GM12878 (cell line): ENCODE data around the gene ACRBP. TPM values are rescaled to one million over a fixed set of nuclear protein-coding genes. Genes with fewer than 3 reads are reported as not detected.
A peak's percentile ranks its signal among the peaks of the same experiment; 100 is the strongest.

Source experiments
- ATF7 ChIP-seq: fragments of 450-650 bp; IDR thresholded peaks from 2 replicates; pipeline ENCODE4 v1.6.1; 2016; ENCODE audit warnings: low read depth, mild to moderate bottlenecking
- CHD2 ChIP-seq: IDR thresholded peaks from 2 replicates; pipeline ENCODE4 v1.6.1; 2011; ENCODE audit warnings: low read depth, low read length, improper control_type of control experiment, borderline replicate concordance
- CHD4 ChIP-seq: fragments of 200-600 bp; sonication (generic); IDR thresholded peaks from 2 replicates; pipeline ENCODE4 v1.6.1; 2016; ENCODE audit warnings: mild to moderate bottlenecking
- EZH2 ChIP-seq: IDR thresholded peaks from 2 replicates; pipeline ENCODE4 v1.6.1; 2012; ENCODE audit warnings: low read depth, mild to moderate bottlenecking, control low read depth, inconsistent platforms, low read length, borderline replicate concordance; ENCODE audit not compliant: control insufficient read depth
- GABPA ChIP-seq: IDR thresholded peaks from 2 replicates; pipeline ENCODE4 v1.6.1; 2014; ENCODE audit warnings: antibody characterized with exemption, low read depth, mild to moderate bottlenecking, inconsistent platforms
- HDAC6 ChIP-seq: fragments of 200-600 bp; sonication (generic); IDR thresholded peaks from one replicate; pipeline ENCODE4 v1.8.0; 2017; ENCODE audit warnings: antibody characterized with exemption; ENCODE audit not compliant: unreplicated experiment
- HDGF ChIP-seq: fragments of 450-650 bp; IDR thresholded peaks from 2 replicates; pipeline ENCODE4 v1.6.1; 2016; ENCODE audit warnings: antibody characterized with exemption
- IKZF2 ChIP-seq, 2 experiments: fragments of 450-650 bp; IDR thresholded peaks; 2 replicates each; pipeline ENCODE4 v1.6.1; 2017; ENCODE audit warnings: mild to moderate bottlenecking in 2 of 2, moderate library complexity in 2 of 2
- JUNB ChIP-seq: IDR thresholded peaks from 2 replicates; pipeline ENCODE4 v1.6.1; 2016; ENCODE audit warnings: antibody characterized with exemption, mild to moderate bottlenecking
- NR2C1 ChIP-seq: fragments of 450-650 bp; IDR thresholded peaks from 2 replicates; pipeline ENCODE4 v1.6.1; 2017; ENCODE audit warnings: antibody characterized with exemption, mild to moderate bottlenecking, moderate library complexity
- PAX8 ChIP-seq: fragments of 450-650 bp; IDR thresholded peaks from 2 replicates; pipeline ENCODE4 v1.6.1; 2017; ENCODE audit warnings: mild to moderate bottlenecking, moderate library complexity
- POLR2AphosphoS2 ChIP-seq: IDR thresholded peaks from 2 replicates; pipeline ENCODE4 v1.6.1; 2011; ENCODE audit warnings: low read depth, mild to moderate bottlenecking, low read length, improper control_type of control experiment, moderate library complexity
- POLR2AphosphoS5 ChIP-seq: IDR thresholded peaks from 2 replicates; pipeline ENCODE4 v1.6.1; 2011; ENCODE audit warnings: mild to moderate bottlenecking, low read length, inconsistent platforms
- RB1 ChIP-seq: fragments of 450-650 bp; formaldehyde crosslinking; IDR thresholded peaks from 2 replicates; pipeline ENCODE4 v1.6.1; 2017; ENCODE audit warnings: mild to moderate bottlenecking, borderline replicate concordance
- RCOR1 ChIP-seq: conservative IDR thresholded peaks from 2 replicates; pipeline ENCODE4 v1.6.1; 2012; ENCODE audit warnings: low read depth, low read length, improper control_type of control experiment
- RUNX3 ChIP-seq: IDR thresholded peaks from 2 replicates; pipeline ENCODE4 v1.6.1; 2012; ENCODE audit warnings: low read length, inconsistent platforms
- SIX5 ChIP-seq: IDR thresholded peaks from 2 replicates; pipeline ENCODE4 v1.6.1; 2011; ENCODE audit warnings: mild to moderate bottlenecking, low read depth, low read length, moderate library complexity; ENCODE audit not compliant: severe bottlenecking
- SMC3 ChIP-seq: IDR thresholded peaks from 2 replicates; pipeline ENCODE4 v1.6.1; 2011; ENCODE audit warnings: low read length, improper control_type of control experiment, borderline replicate concordance
- SPI1 ChIP-seq: IDR thresholded peaks from 2 replicates; pipeline ENCODE4 v1.6.1; 2011; ENCODE audit warnings: low read depth, mild to moderate bottlenecking, low read length, moderate library complexity, borderline replicate concordance; ENCODE audit not compliant: insufficient read depth
- SREBF1 ChIP-seq: IDR thresholded peaks from 2 replicates; pipeline ENCODE4 v1.6.1; 2012; ENCODE audit warnings: mild to moderate bottlenecking, low read length
- STAT1 ChIP-seq: fragments of 450-650 bp; conservative IDR thresholded peaks from 2 replicates; pipeline ENCODE4 v1.6.1; 2014; ENCODE audit warnings: antibody characterized with exemption, mild to moderate bottlenecking
- TBL1XR1 ChIP-seq: IDR thresholded peaks from 2 replicates; pipeline ENCODE4 v1.6.1; 2012; ENCODE audit warnings: low read depth, low read length, improper control_type of control experiment
- TCF12 ChIP-seq: IDR thresholded peaks from 2 replicates; pipeline ENCODE4 v1.6.1; 2011; ENCODE audit warnings: low read depth, mild to moderate bottlenecking, low read length
- polyA plus RNA-seq, 11 experiments: library from polyadenylated mRNA; depleted of rRNA in 4 of 11; unstranded in 6 of 11; stranded (reverse) in 5 of 11; fragments of >200 nt; fragmentation: Nextera tagmentation in 4 of 11; fragmentation: Illumina TruSeq in 1 of 11; extraction: Ambion mirVana in 4 of 11; extraction: Trizol in 1 of 11; gene quantifications; 1 replicate in 1 of 11; 2 replicates in 10 of 11; pipeline versions ENCODE4 v1.2.1 to v1.2.3, GENCODE V29; 2011 to 2016; ENCODE audit warnings: inconsistent platforms in 2 of 11, missing spikeins in 2 of 11, low read depth in 1 of 11
- total RNA-seq, 4 experiments: library from RNA; depleted of rRNA in 3 of 4; stranded (reverse); fragments of >200 nt in 3 of 4; fragmentation: Illumina TruSeq in 1 of 4; extraction: Trizol in 1 of 4; gene quantifications; 2 replicates each; pipeline versions ENCODE4 v1.2.1 to v1.2.3, GENCODE V29; 2013 to 2021
- TF ChIP-seq, protein P1 (sequence below): IDR thresholded peaks from 2 replicates; pipeline ENCODE4 v1.6.1; 2012; ENCODE audit warnings: mild to moderate bottlenecking, low read depth, low read length
- TF ChIP-seq, protein P2 (sequence below): fragments of 150-350 bp; IDR thresholded peaks from 2 replicates; pipeline ENCODE4 v1.6.1; 2014; ENCODE audit warnings: mild to moderate bottlenecking, low read depth, low read length
- TF ChIP-seq, protein P3 (sequence below): fragments of 450-650 bp; formaldehyde crosslinking; IDR thresholded peaks from 2 replicates; pipeline ENCODE4 v1.4.0; 2020; ENCODE audit warnings: mild to moderate bottlenecking, moderate library complexity

ACRBP gene
- total and polyA plus RNA-seq, 10 of the 15 experiments (the other 5 are each of a cell fraction or from before 2014, with no cell fraction given), result 0.54 to 1.4 (median 0.87) TPM

GRCh38 chr12:6644257-6644596 lies 3.0 kb downstream of the ACRBP start (continued):
- TF ChIP-seq, protein P1, sequence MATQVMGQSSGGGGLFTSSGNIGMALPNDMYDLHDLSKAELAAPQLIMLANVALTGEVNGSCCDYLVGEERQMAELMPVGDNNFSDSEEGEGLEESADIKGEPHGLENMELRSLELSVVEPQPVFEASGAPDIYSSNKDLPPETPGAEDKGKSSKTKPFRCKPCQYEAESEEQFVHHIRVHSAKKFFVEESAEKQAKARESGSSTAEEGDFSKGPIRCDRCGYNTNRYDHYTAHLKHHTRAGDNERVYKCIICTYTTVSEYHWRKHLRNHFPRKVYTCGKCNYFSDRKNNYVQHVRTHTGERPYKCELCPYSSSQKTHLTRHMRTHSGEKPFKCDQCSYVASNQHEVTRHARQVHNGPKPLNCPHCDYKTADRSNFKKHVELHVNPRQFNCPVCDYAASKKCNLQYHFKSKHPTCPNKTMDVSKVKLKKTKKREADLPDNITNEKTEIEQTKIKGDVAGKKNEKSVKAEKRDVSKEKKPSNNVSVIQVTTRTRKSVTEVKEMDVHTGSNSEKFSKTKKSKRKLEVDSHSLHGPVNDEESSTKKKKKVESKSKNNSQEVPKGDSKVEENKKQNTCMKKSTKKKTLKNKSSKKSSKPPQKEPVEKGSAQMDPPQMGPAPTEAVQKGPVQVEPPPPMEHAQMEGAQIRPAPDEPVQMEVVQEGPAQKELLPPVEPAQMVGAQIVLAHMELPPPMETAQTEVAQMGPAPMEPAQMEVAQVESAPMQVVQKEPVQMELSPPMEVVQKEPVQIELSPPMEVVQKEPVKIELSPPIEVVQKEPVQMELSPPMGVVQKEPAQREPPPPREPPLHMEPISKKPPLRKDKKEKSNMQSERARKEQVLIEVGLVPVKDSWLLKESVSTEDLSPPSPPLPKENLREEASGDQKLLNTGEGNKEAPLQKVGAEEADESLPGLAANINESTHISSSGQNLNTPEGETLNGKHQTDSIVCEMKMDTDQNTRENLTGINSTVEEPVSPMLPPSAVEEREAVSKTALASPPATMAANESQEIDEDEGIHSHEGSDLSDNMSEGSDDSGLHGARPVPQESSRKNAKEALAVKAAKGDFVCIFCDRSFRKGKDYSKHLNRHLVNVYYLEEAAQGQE, result no peak
- TF ChIP-seq GABPA (peak; percentile 73; the same call in 1 of the 2 replicates), IKZF2 (IDR thresholded peaks at IDR 0.05) (0 out of 4 replicates have a peak, but pooled peaks of 1 of the 2 experiments have one; percentile 22), CHD4 (no peak), SMC3 (no peak), RUNX3 (0 out of 2 replicates have a peak, but pooled peaks have one; percentile 7), SPI1 (peak; percentile 80), POLR2AphosphoS5 (no peak), JUNB (0 out of 2 replicates have a peak, but pooled peaks have one; percentile 42), ATF7 (no peak), SREBF1 (no peak), EZH2 (no peak), TBL1XR1 (no peak), STAT1 (no peak), RCOR1 (no peak), SIX5 (no peak), HDAC6 (no peak), PAX8 (no peak), CHD2 (no peak), RB1 (no peak), POLR2AphosphoS2 (no peak), TCF12 (no peak), NR2C1 (no peak), HDGF (0 out of 2 replicates have a peak, but pooled peaks have one; percentile 61)
- TF ChIP-seq, protein P2, sequence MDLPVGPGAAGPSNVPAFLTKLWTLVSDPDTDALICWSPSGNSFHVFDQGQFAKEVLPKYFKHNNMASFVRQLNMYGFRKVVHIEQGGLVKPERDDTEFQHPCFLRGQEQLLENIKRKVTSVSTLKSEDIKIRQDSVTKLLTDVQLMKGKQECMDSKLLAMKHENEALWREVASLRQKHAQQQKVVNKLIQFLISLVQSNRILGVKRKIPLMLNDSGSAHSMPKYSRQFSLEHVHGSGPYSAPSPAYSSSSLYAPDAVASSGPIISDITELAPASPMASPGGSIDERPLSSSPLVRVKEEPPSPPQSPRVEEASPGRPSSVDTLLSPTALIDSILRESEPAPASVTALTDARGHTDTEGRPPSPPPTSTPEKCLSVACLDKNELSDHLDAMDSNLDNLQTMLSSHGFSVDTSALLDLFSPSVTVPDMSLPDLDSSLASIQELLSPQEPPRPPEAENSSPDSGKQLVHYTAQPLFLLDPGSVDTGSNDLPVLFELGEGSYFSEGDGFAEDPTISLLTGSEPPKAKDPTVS, result no peak
- TF ChIP-seq, protein P3, sequence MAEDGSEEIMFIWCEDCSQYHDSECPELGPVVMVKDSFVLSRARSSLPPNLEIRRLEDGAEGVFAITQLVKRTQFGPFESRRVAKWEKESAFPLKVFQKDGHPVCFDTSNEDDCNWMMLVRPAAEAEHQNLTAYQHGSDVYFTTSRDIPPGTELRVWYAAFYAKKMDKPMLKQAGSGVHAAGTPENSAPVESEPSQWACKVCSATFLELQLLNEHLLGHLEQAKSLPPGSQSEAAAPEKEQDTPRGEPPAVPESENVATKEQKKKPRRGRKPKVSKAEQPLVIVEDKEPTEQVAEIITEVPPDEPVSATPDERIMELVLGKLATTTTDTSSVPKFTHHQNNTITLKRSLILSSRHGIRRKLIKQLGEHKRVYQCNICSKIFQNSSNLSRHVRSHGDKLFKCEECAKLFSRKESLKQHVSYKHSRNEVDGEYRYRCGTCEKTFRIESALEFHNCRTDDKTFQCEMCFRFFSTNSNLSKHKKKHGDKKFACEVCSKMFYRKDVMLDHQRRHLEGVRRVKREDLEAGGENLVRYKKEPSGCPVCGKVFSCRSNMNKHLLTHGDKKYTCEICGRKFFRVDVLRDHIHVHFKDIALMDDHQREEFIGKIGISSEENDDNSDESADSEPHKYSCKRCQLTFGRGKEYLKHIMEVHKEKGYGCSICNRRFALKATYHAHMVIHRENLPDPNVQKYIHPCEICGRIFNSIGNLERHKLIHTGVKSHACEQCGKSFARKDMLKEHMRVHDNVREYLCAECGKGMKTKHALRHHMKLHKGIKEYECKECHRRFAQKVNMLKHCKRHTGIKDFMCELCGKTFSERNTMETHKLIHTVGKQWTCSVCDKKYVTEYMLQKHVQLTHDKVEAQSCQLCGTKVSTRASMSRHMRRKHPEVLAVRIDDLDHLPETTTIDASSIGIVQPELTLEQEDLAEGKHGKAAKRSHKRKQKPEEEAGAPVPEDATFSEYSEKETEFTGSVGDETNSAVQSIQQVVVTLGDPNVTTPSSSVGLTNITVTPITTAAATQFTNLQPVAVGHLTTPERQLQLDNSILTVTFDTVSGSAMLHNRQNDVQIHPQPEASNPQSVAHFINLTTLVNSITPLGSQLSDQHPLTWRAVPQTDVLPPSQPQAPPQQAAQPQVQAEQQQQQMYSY, result no peak
